ENCODE data around the gene CREB3L2. TPM values are rescaled to one million over a fixed set of nuclear protein-coding genes. Genes with fewer than 3 reads are reported as not detected.

CREB3L2 gene
- total and polyA plus RNA-seq, 8 donors = 6.6 to 38.4 (median 32.2) TPM

DNA sequence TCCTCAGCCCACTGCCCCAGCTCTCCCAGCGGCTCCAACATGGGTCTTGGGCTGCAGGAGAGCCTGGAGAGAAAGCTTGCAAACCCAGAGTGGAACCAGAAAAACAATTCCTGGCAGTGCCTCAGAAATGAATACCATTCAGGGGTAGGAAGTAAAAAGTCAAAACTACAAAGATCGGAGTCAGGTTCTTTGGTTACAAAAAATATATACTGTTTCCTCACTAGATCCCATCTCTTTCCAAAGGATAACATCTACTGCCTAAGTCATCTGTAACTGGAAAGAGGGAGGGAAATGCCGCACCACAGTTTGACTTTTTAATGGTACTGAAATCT is 14.9 kb downstream of the CREB3L2 start:
- 82 to 93% methylated on average over 3 of the region's 3 CpGs for WGBS, 2 donors
- ATAC-seq (no peak), FAIRE-seq (no peak), DNase-seq (no peak)
- intact Hi-C loops (cut with DNase I) = no loop called here
- no peak overlapping the region for H3K4me3 ChIP-seq
- no peak for TF ChIP-seq CTCF (IDR thresholded peaks at IDR 0.05)
- H3K4me1 ChIP-seq = peaks cover 20 to 48% (median 32%) of the 10 kb centered on the region in 3 donors
- H3K27ac ChIP-seq = peak overlapping the region in 3 of 4 donors; percentile 5 to 28 (median 5)
- H3K9me3 ChIP-seq = no peaks in the 10 kb centered on the region
- no peaks in the 10 kb centered on the region for H3K36me3 ChIP-seq
- no peaks in the 10 kb centered on the region for H3K27me3 ChIP-seq

GRCh38 chr7:137986252-137987017 is 15.5 kb downstream of the CREB3L2 start:
- H3K27me3 ChIP-seq = no peaks in the 10 kb centered on the region
- H3K9me3 ChIP-seq = no peaks in the 10 kb centered on the region
- peaks cover 17 to 49% (median 32%) of the 10 kb centered on the region in 3 donors for H3K4me1 ChIP-seq
- no peaks in the 10 kb centered on the region for H3K36me3 ChIP-seq
- peak in 3 of 4 donors; percentile 38 to 44 (median 42) for ATAC-seq
- no peak for FAIRE-seq
- no peak overlapping the region for H3K4me3 ChIP-seq
- no peak for DNase-seq
- peak overlapping the region in 3 of 4 donors; percentile 5 to 37 (median 28) for H3K27ac ChIP-seq
- intact Hi-C loops (cut with DNase I) = no loop called here
- no peak for TF ChIP-seq CTCF (IDR thresholded peaks at IDR 0.05)
- WGBS, 2 donors = 51 to 55% methylated on average over 14 of the region's 14 CpGs

DNA sequence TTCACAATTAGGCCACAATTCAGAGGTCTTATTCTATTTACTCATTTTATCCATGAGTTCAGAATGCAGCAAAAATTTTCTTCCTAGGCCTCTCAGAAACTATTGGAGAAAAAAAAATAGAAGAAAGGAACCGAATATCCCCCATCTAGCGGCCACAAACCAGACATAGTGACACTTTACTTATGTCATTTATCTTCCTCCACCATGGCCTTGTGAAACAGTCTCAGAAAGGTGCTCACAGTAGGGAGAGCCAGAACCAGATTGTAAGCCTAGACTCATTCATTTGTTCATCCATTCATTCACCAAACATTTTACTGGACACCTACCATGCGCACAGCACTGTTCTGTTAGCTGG is 16.0 kb downstream of the CREB3L2 start:
- Histone ChIP-seq H3K4me1 (peaks cover 15 to 49% (median 38%) of the 10 kb centered on the region in 3 donors), H3K27me3 (no peaks in the 10 kb centered on the region), H3K27ac (peak overlapping the region in 2 of 4 donors; percentile 5 to 37), H3K36me3 (no peaks in the 10 kb centered on the region), H3K4me3 (no peak overlapping the region), H3K9me3 (no peaks in the 10 kb centered on the region)
- DNase-seq (no peak), ATAC-seq (no peak), FAIRE-seq (no peak)
- intact Hi-C loops (cut with DNase I) = no loop called here
- no peak for TF ChIP-seq CTCF (IDR thresholded peaks at IDR 0.05)
- 86 to 87% methylated on average over 3 of the region's 3 CpGs for WGBS, 2 donors

DNA sequence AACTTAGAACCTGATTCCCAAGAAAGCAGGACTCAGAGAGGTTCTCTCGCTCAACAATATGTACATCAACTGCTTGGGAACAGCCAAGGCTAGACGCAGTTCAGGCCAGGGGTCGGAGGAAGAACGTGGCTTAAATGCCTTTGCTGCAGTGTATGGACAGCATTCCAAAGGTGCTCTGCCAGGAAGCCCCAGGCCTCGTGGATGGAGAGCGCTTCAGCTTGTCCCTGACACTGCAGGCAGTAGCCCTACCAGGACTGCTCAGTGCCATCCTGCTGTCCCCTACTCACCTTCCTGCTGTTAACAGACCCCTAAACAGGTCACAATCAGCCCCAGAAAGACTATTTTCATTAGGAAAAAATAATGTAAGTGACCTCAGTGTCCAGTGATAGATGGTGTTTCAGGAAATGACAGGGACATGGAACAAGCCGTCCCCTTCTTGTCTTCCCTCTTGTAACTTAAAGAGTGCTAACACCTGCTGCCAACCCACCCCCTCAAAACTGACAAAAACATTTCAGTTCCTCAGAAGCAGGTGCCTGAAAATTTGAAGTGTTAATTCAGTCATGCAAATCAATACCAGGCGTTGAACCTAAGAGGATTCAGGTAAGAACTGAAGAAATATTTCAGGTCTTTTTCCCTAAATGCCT is 16.5 kb downstream of the CREB3L2 start:
- H3K36me3 ChIP-seq = no peaks in the 10 kb centered on the region
- no peak for ATAC-seq
- no peak overlapping the region for H3K4me3 ChIP-seq
- peaks cover 12 to 47% (median 40%) of the 10 kb centered on the region in 3 donors for H3K4me1 ChIP-seq
- no peak for TF ChIP-seq CTCF (IDR thresholded peaks at IDR 0.05)
- H3K27ac ChIP-seq = no peak overlapping the region
- no peaks in the 10 kb centered on the region for H3K9me3 ChIP-seq
- no peaks in the 10 kb centered on the region for H3K27me3 ChIP-seq
- intact Hi-C loops (cut with DNase I) = no loop called here
- FAIRE-seq = no peak
- DNase-seq = no peak
- WGBS, 2 donors = 71 to 78% methylated on average over 8 of the region's 8 CpGs
